Hepatocyte (in vitro differentiated cells): ENCODE data around the gene RAMP3.

ENCODE experiments used
- CTCF ChIP-seq: fragments of 200-600 bp; sonication (generic); IDR thresholded peaks from 2 replicates; pipeline ENCODE4 v1.5.1; 2016; ENCODE audit warnings: antibody characterized with exemption, mild to moderate bottlenecking; ENCODE audit not compliant: poor library complexity
- EZH2 ChIP-seq: fragments of 200-600 bp; sonication (generic); IDR thresholded peaks from 2 replicates; pipeline ENCODE4 v1.6.1; 2016; ENCODE audit warnings: antibody characterized with exemption, mild to moderate bottlenecking, borderline replicate concordance

DNA sequence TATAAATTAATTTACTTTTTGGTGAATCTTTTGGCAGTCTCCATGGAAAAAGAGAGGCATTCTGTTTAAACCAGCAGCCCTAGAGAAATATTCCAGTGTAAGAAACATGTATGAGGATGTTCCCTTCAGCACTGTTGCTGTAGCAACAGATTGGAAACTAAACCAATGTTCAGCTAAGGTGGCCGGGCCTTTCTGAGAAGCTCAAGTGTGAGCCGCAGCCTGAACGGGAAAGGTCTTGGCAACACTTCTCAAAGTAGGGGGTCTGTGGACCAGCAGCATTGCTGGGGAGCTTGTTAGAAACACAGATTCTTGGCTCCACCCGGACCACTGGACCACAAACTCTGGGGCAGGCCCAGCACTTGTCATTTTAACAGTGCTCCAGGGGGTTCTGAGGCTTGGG, 36.2 kb downstream of the RAMP3 start:
- TF ChIP-seq EZH2 (no peak), CTCF (no peak)
